Measurements from ENCODE around the gene ARRDC4. TPM values are rescaled to one million over a fixed set of nuclear protein-coding genes. Genes with fewer than 3 reads are reported as not detected.

The ARRDC4 gene
- total RNA-seq, 1 donor from 2014 or later = 11.8 TPM

- TF ChIP-seq CTCF (IDR thresholded peaks at IDR 0.05; ENCODE audit: borderline replicate concordance) = no peak
Measured at GRCh38 chr15:97991972-97992541, 31.6 kb downstream of the ARRDC4 start.

GRCh38 chr15:97992823-97993222 lies 32.3 kb downstream of the ARRDC4 start:
- no peaks in the 10 kb centered on the region for H3K27me3 ChIP-seq (ENCODE audit: low read depth)
- H3K4me3 ChIP-seq = no peak overlapping the region
- H3K4me1 ChIP-seq = peaks cover 22% of the 10 kb centered on the region
- DNase-seq = no peak
- no peak overlapping the region for H3K27ac ChIP-seq (replicated peaks)
- no peaks in the 10 kb centered on the region for H3K9me3 ChIP-seq (replicated peaks)
- intact Hi-C loops (cut with micrococcal nuclease) = no loop called here
- TF ChIP-seq CTCF (IDR thresholded peaks at IDR 0.05; ENCODE audit: borderline replicate concordance) = no peak
- H3K36me3 ChIP-seq = no peaks in the 10 kb centered on the region

More at GRCh38 chr15:97991972-97992541, 31.6 kb downstream of the ARRDC4 start:
- H3K27ac ChIP-seq (replicated peaks) = no peak overlapping the region
- H3K9me3 ChIP-seq (replicated peaks) = peaks cover 5% of the 10 kb centered on the region
- no peaks in the 10 kb centered on the region for H3K36me3 ChIP-seq
- no peak overlapping the region for H3K4me3 ChIP-seq
- no peaks in the 10 kb centered on the region for H3K27me3 ChIP-seq (ENCODE audit: low read depth)
- peaks cover 22% of the 10 kb centered on the region for H3K4me1 ChIP-seq
- DNase-seq = no peak
- intact Hi-C loops (cut with micrococcal nuclease) = no loop called here

GRCh38 chr15:97993310-97993738 lies 32.8 kb downstream of the ARRDC4 start:
- TF ChIP-seq CTCF (IDR thresholded peaks at IDR 0.05; ENCODE audit: borderline replicate concordance) = no peak
- H3K9me3 ChIP-seq (replicated peaks) = no peaks in the 10 kb centered on the region
- no peak for DNase-seq
- H3K4me3 ChIP-seq = no peak overlapping the region
- no peak overlapping the region for H3K27ac ChIP-seq (replicated peaks)
- no peaks in the 10 kb centered on the region for H3K27me3 ChIP-seq (ENCODE audit: low read depth)
- H3K4me1 ChIP-seq = peaks cover 22% of the 10 kb centered on the region
- H3K36me3 ChIP-seq = no peaks in the 10 kb centered on the region
- intact Hi-C loops (cut with micrococcal nuclease) = no loop called here

- H3K27me3 ChIP-seq (ENCODE audit: low read depth) = no peaks in the 10 kb centered on the region
- no peak overlapping the region for H3K4me3 ChIP-seq
- no peaks in the 10 kb centered on the region for H3K36me3 ChIP-seq
- no peak for TF ChIP-seq CTCF (IDR thresholded peaks at IDR 0.05; ENCODE audit: borderline replicate concordance)
- intact Hi-C loops (cut with micrococcal nuclease) = no loop called here
- H3K27ac ChIP-seq (replicated peaks) = no peak overlapping the region
- peaks cover 22% of the 10 kb centered on the region for H3K4me1 ChIP-seq
- no peak for DNase-seq
- H3K9me3 ChIP-seq (replicated peaks) = no peaks in the 10 kb centered on the region
Measured at GRCh38 chr15:97994236-97994635, 33.7 kb downstream of the ARRDC4 start.

GRCh38 chr15:97995192-97995591 lies 34.7 kb downstream of the ARRDC4 start:
- TF ChIP-seq CTCF (IDR thresholded peaks at IDR 0.05; ENCODE audit: borderline replicate concordance) = no peak
- Histone ChIP-seq H3K36me3 (no peaks in the 10 kb centered on the region), H3K4me1 (peaks cover 22% of the 10 kb centered on the region), H3K4me3 (no peak overlapping the region), H3K27ac (replicated peaks) (no peak overlapping the region), H3K27me3 (ENCODE audit: low read depth) (no peaks in the 10 kb centered on the region), H3K9me3 (replicated peaks) (no peaks in the 10 kb centered on the region)
- DNase-seq = no peak
- intact Hi-C loops (cut with micrococcal nuclease) = no loop called here

Measured in left ventricle myocardium inferior (tissue), 1 donor.